WTC11 (cell line): ENCODE results near the gene ICA1.

Source experiments
- CBFB ChIP-seq: sonication (generic); formaldehyde crosslinking; IDR thresholded peaks from 2 replicates; pipeline ENCODE4 v1.8.1; 2022; ENCODE audit warnings: mild to moderate bottlenecking, low read depth, missing genetic modification reagents
- FOXP1 ChIP-seq: sonication (generic); formaldehyde crosslinking; IDR thresholded peaks from 2 replicates; pipeline ENCODE4 v1.8.0; 2022; ENCODE audit warnings: missing genetic modification reagents, mild to moderate bottlenecking, moderate library complexity, borderline replicate concordance
- GTF2I ChIP-seq: fragments of 250-450 bp; sonication (Bioruptor Pico); conservative IDR thresholded peaks from 2 replicates; pipeline ENCODE4 v1.4.0; 2021; ENCODE audit warnings: mild to moderate bottlenecking
- SP1 ChIP-seq: sonication (generic); formaldehyde crosslinking; conservative IDR thresholded peaks from 2 replicates; pipeline ENCODE4 v1.8.1; 2022; ENCODE audit warnings: missing genetic modification reagents
- TEAD4 ChIP-seq: sonication (generic); formaldehyde crosslinking; IDR thresholded peaks from 2 replicates; pipeline ENCODE4 v1.8.0; 2022; ENCODE audit warnings: mild to moderate bottlenecking, missing genetic modification reagents
- ZBTB21 ChIP-seq: sonication (generic); formaldehyde crosslinking; IDR thresholded peaks from 2 replicates; pipeline ENCODE4 v1.8.1; 2023; ENCODE audit warnings: mild to moderate bottlenecking, missing genetic modification reagents, borderline replicate concordance
- ZNF232 ChIP-seq: sonication (generic); formaldehyde crosslinking; IDR thresholded peaks from 2 replicates; pipeline ENCODE4 v1.8.0; 2022; ENCODE audit warnings: mild to moderate bottlenecking, missing genetic modification reagents
- ZNF423 ChIP-seq: fragments of 250-450 bp; sonication (Bioruptor Pico); IDR thresholded peaks from 2 replicates; pipeline ENCODE4 v2.1.2; 2022; ENCODE audit warnings: mild to moderate bottlenecking, moderate library complexity
- TF ChIP-seq, protein P1 (sequence below): fragments of 200-600 bp; IDR thresholded peaks from 2 replicates; pipeline ENCODE4 v1.8.0; 2022; ENCODE audit warnings: antibody characterized with exemption
- TF ChIP-seq, protein P2 (sequence below): sonication (generic); formaldehyde crosslinking; IDR thresholded peaks from 2 replicates; pipeline ENCODE4 v1.8.1; 2023; ENCODE audit warnings: mild to moderate bottlenecking, moderate library complexity, missing genetic modification reagents
- TF ChIP-seq, protein P3 (sequence below): sonication (generic); formaldehyde crosslinking; conservative IDR thresholded peaks from 2 replicates; pipeline ENCODE4 v1.8.1; 2023; ENCODE audit warnings: mild to moderate bottlenecking, low read depth, missing genetic modification reagents, moderate library complexity
- TF ChIP-seq, protein P4 (sequence below): sonication (generic); formaldehyde crosslinking; IDR thresholded peaks from 2 replicates; pipeline ENCODE4 v1.8.0; 2022; ENCODE audit warnings: mild to moderate bottlenecking, missing genetic modification reagents
- TF ChIP-seq, protein P5 (sequence below): sonication (generic); formaldehyde crosslinking; IDR thresholded peaks from 2 replicates; pipeline ENCODE4 v1.8.0; 2023; ENCODE audit warnings: missing genetic modification reagents

DNA sequence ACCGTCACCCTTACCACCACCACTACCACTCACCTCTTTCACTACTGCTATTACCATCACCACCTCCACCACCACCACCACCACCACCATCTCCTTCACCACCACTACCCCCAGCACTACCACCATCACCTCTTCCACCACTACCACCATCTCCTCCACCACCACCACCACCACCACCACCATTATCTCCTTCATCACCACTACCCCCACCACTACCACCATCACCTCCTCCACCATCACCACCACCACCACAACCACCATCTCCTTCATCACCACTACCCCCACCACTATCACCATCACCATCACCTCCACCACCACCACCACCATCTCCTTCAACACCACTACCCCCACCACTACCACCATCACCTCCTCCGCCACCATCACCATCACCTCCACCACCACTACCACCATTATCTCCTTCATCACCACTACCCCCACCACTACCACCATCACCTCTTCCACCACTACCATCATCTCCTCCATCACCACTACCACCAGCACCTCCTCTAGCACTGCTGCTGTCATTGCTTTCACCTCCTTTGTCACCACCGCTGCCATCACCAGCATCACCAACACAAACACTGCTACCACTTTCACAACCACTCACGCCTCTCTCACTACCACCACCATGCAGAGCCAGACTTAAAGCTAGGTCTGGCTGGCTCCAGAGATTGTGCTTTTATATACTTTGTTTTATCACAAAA lies 109.3 kb downstream of the ICA1 start:
- TF ChIP-seq FOXP1, result no peak
- TF ChIP-seq, protein P1, sequence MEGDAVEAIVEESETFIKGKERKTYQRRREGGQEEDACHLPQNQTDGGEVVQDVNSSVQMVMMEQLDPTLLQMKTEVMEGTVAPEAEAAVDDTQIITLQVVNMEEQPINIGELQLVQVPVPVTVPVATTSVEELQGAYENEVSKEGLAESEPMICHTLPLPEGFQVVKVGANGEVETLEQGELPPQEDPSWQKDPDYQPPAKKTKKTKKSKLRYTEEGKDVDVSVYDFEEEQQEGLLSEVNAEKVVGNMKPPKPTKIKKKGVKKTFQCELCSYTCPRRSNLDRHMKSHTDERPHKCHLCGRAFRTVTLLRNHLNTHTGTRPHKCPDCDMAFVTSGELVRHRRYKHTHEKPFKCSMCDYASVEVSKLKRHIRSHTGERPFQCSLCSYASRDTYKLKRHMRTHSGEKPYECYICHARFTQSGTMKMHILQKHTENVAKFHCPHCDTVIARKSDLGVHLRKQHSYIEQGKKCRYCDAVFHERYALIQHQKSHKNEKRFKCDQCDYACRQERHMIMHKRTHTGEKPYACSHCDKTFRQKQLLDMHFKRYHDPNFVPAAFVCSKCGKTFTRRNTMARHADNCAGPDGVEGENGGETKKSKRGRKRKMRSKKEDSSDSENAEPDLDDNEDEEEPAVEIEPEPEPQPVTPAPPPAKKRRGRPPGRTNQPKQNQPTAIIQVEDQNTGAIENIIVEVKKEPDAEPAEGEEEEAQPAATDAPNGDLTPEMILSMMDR, result no peak
- TF ChIP-seq ZNF423 (CRISPR knock-in tag), result no peak
- no peak for TF ChIP-seq GTF2I
- TF ChIP-seq, protein P2, sequence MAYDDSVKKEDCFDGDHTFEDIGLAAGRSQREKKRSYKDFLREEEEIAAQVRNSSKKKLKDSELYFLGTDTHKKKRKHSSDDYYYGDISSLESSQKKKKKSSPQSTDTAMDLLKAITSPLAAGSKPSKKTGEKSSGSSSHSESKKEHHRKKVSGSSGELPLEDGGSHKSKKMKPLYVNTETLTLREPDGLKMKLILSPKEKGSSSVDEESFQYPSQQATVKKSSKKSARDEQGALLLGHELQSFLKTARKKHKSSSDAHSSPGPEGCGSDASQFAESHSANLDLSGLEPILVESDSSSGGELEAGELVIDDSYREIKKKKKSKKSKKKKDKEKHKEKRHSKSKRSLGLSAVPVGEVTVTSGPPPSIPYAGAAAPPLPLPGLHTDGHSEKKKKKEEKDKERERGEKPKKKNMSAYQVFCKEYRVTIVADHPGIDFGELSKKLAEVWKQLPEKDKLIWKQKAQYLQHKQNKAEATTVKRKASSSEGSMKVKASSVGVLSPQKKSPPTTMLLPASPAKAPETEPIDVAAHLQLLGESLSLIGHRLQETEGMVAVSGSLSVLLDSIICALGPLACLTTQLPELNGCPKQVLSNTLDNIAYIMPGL (CRISPR knock-in tag), result no peak
- TF ChIP-seq SP1 (CRISPR knock-in tag), result no peak
- TF ChIP-seq, protein P3, sequence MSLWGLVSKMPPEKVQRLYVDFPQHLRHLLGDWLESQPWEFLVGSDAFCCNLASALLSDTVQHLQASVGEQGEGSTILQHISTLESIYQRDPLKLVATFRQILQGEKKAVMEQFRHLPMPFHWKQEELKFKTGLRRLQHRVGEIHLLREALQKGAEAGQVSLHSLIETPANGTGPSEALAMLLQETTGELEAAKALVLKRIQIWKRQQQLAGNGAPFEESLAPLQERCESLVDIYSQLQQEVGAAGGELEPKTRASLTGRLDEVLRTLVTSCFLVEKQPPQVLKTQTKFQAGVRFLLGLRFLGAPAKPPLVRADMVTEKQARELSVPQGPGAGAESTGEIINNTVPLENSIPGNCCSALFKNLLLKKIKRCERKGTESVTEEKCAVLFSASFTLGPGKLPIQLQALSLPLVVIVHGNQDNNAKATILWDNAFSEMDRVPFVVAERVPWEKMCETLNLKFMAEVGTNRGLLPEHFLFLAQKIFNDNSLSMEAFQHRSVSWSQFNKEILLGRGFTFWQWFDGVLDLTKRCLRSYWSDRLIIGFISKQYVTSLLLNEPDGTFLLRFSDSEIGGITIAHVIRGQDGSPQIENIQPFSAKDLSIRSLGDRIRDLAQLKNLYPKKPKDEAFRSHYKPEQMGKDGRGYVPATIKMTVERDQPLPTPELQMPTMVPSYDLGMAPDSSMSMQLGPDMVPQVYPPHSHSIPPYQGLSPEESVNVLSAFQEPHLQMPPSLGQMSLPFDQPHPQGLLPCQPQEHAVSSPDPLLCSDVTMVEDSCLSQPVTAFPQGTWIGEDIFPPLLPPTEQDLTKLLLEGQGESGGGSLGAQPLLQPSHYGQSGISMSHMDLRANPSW, result no peak
- TF ChIP-seq, protein P4, sequence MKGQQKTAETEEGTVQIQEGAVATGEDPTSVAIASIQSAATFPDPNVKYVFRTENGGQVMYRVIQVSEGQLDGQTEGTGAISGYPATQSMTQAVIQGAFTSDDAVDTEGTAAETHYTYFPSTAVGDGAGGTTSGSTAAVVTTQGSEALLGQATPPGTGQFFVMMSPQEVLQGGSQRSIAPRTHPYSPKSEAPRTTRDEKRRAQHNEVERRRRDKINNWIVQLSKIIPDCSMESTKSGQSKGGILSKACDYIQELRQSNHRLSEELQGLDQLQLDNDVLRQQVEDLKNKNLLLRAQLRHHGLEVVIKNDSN (CRISPR knock-in tag), result no peak
- no peak for TF ChIP-seq CBFB (CRISPR knock-in tag)
- TF ChIP-seq ZBTB21 (CRISPR knock-in tag), result no peak
- TF ChIP-seq ZNF232, result no peak
- TF ChIP-seq TEAD4 (CRISPR knock-in tag), result no peak
- TF ChIP-seq, protein P5, sequence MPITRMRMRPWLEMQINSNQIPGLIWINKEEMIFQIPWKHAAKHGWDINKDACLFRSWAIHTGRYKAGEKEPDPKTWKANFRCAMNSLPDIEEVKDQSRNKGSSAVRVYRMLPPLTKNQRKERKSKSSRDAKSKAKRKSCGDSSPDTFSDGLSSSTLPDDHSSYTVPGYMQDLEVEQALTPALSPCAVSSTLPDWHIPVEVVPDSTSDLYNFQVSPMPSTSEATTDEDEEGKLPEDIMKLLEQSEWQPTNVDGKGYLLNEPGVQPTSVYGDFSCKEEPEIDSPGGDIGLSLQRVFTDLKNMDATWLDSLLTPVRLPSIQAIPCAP (CRISPR knock-in tag), result no peak
